ENCODE results near the gene GBA3.

GBA3 gene

DNA sequence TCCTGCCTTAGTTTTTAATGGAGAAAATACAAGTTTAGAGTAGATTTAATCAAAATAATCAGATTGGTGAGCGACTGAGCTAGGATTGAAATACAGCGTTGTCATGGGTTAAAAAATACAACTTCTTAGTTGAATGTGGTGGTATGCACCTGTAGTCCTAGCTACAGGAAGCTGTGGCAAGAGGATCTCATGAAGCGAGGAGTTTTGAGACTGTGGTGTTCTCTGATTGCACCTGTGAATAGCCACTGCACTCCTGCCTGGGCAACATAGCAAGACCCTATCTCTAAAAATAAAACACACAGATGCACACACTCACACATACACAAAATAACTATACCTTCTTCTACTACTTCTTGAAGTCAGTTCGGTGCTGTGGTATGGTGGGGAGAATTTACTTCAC lies 19.8 kb upstream of the GBA3 start:
- Histone ChIP-seq H3K27ac (ENCODE audit: low read length) (no peak overlapping the region), H3K79me2 (ENCODE audit: low read length) (no peaks in the 10 kb centered on the region)

GRCh38 chr4:22674700-22675099 lies 18.0 kb upstream of the GBA3 start:
- Histone ChIP-seq H3K9ac (ENCODE audit: low read length) (no peak overlapping the region), H3K4me1 (ENCODE audit: low read length) (peaks cover 10% of the 10 kb centered on the region), H3K79me2 (ENCODE audit: low read length) (no peaks in the 10 kb centered on the region), H3K27ac (ENCODE audit: low read length) (no peak overlapping the region), H3K27me3 (ENCODE audit: low read depth, low read length) (no peaks in the 10 kb centered on the region), H3K36me3 (replicated peaks; ENCODE audit: low read depth, low read length) (no peaks in the 10 kb centered on the region), H3K4me2 (ENCODE audit: low read length) (no peak overlapping the region), H2AFZ (ENCODE audit: low read depth, low read length) (no peak overlapping the region), H3K9me3 (ENCODE audit: insufficient read depth, low read length) (no peaks in the 10 kb centered on the region), H3K4me3 (ENCODE audit: low read length) (no peak overlapping the region), H4K20me1 (ENCODE audit: insufficient read depth, low read length) (no peaks in the 10 kb centered on the region)
- TF ChIP-seq EZH2phosphoT487 (IDR thresholded peaks at IDR 0.05; ENCODE audit: low read depth), result no peak
- TF ChIP-seq, protein P1, sequence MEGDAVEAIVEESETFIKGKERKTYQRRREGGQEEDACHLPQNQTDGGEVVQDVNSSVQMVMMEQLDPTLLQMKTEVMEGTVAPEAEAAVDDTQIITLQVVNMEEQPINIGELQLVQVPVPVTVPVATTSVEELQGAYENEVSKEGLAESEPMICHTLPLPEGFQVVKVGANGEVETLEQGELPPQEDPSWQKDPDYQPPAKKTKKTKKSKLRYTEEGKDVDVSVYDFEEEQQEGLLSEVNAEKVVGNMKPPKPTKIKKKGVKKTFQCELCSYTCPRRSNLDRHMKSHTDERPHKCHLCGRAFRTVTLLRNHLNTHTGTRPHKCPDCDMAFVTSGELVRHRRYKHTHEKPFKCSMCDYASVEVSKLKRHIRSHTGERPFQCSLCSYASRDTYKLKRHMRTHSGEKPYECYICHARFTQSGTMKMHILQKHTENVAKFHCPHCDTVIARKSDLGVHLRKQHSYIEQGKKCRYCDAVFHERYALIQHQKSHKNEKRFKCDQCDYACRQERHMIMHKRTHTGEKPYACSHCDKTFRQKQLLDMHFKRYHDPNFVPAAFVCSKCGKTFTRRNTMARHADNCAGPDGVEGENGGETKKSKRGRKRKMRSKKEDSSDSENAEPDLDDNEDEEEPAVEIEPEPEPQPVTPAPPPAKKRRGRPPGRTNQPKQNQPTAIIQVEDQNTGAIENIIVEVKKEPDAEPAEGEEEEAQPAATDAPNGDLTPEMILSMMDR (IDR thresholded peaks at IDR 0.05; ENCODE audit: low read depth, low read length), result no peak

More for the DNA sequence above, 19.8 kb upstream of the GBA3 start:
- H3K36me3 ChIP-seq (replicated peaks; ENCODE audit: low read depth, low read length), result no peaks in the 10 kb centered on the region
- H2AFZ ChIP-seq (ENCODE audit: low read depth, low read length), result no peak overlapping the region
- no peak overlapping the region for H3K9ac ChIP-seq (ENCODE audit: low read length)
- no peaks in the 10 kb centered on the region for H3K27me3 ChIP-seq (ENCODE audit: low read depth, low read length)
- H4K20me1 ChIP-seq (ENCODE audit: insufficient read depth, low read length), result no peaks in the 10 kb centered on the region
- H3K4me1 ChIP-seq (ENCODE audit: low read length), result peaks cover 15% of the 10 kb centered on the region
- no peak overlapping the region for H3K4me2 ChIP-seq (ENCODE audit: low read length)
- no peaks in the 10 kb centered on the region for H3K9me3 ChIP-seq (ENCODE audit: insufficient read depth, low read length)
- no peak overlapping the region for H3K4me3 ChIP-seq (ENCODE audit: low read length)
- TF ChIP-seq, protein P1 (IDR thresholded peaks at IDR 0.05; ENCODE audit: low read depth, low read length), result no peak
- TF ChIP-seq EZH2phosphoT487 (IDR thresholded peaks at IDR 0.05; ENCODE audit: low read depth), result no peak

DNA sequence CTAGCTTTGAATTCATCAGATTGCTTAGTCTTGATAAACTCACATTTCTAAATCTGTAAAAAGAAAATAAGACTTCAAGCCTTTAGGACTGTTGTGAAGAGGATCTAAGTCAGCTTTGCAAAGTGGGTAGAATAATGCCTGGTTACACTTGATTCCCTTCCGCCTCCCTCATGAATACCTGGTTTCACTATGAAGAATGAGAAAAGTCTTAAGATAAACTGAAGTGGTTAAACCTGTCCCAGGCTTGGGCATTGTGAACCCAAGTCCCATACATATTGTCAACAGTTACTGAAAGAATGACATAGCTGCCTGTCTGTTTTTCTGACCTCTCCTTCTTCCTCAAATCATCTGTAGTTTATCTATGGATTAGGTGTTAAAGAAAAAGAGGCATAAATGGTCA lies 16.7 kb upstream of the GBA3 start:
- peaks cover 14% of the 10 kb centered on the region for H3K4me1 ChIP-seq (ENCODE audit: low read length)
- no peaks in the 10 kb centered on the region for H3K36me3 ChIP-seq (replicated peaks; ENCODE audit: low read depth, low read length)
- H3K4me2 ChIP-seq (ENCODE audit: low read length), result no peak overlapping the region
- H3K27ac ChIP-seq (ENCODE audit: low read length), result no peak overlapping the region
- no peaks in the 10 kb centered on the region for H3K27me3 ChIP-seq (ENCODE audit: low read depth, low read length)
- TF ChIP-seq EZH2phosphoT487 (IDR thresholded peaks at IDR 0.05; ENCODE audit: low read depth), result no peak
- TF ChIP-seq, protein P1 (IDR thresholded peaks at IDR 0.05; ENCODE audit: low read depth, low read length), result no peak
- no peak overlapping the region for H3K4me3 ChIP-seq (ENCODE audit: low read length)
- H2AFZ ChIP-seq (ENCODE audit: low read depth, low read length), result no peak overlapping the region
- H3K9ac ChIP-seq (ENCODE audit: low read length), result no peak overlapping the region
- H3K79me2 ChIP-seq (ENCODE audit: low read length), result no peaks in the 10 kb centered on the region
- H4K20me1 ChIP-seq (ENCODE audit: insufficient read depth, low read length), result no peaks in the 10 kb centered on the region
- no peaks in the 10 kb centered on the region for H3K9me3 ChIP-seq (ENCODE audit: insufficient read depth, low read length)

DNA sequence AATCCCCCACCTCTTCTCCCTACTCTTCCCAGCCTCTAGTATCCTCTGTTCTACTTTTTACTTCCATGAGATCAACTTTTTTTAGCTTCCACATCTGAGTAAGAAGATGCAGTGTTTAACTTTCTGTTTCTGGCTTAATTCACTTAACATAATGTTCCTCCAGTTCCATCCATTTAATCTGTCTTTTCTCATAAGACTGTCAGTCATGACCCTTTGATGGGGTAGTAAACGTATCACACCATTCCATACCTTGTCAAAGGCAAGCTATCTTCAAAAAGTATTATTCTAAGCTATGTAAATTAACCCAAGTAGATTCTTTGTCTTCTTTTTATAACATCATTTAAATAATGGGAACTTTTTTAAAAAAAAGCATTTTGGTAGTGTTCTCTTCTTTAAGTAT lies 15.0 kb upstream of the GBA3 start:
- H3K4me1 ChIP-seq (ENCODE audit: low read length), result peaks cover 14% of the 10 kb centered on the region
- H2AFZ ChIP-seq (ENCODE audit: low read depth, low read length), result no peak overlapping the region
- TF ChIP-seq, protein P1 (IDR thresholded peaks at IDR 0.05; ENCODE audit: low read depth, low read length), result no peak
- no peak for TF ChIP-seq EZH2phosphoT487 (IDR thresholded peaks at IDR 0.05; ENCODE audit: low read depth)
- no peak overlapping the region for H3K4me2 ChIP-seq (ENCODE audit: low read length)
- H4K20me1 ChIP-seq (ENCODE audit: insufficient read depth, low read length), result no peaks in the 10 kb centered on the region
- H3K27ac ChIP-seq (ENCODE audit: low read length), result no peak overlapping the region
- no peak overlapping the region for H3K4me3 ChIP-seq (ENCODE audit: low read length)
- no peaks in the 10 kb centered on the region for H3K79me2 ChIP-seq (ENCODE audit: low read length)
- H3K36me3 ChIP-seq (replicated peaks; ENCODE audit: low read depth, low read length), result no peaks in the 10 kb centered on the region
- no peaks in the 10 kb centered on the region for H3K9me3 ChIP-seq (ENCODE audit: insufficient read depth, low read length)
- no peaks in the 10 kb centered on the region for H3K27me3 ChIP-seq (ENCODE audit: low read depth, low read length)
- H3K9ac ChIP-seq (ENCODE audit: low read length), result no peak overlapping the region
